Measurements from ENCODE around the gene TBC1D8.

GRCh38 chr2:100960688-100961087 lies 190.5 kb downstream of the TBC1D8 start:
- TF ChIP-seq PTRF (tag; IDR thresholded peaks at IDR 0.05) (no peak), CTCF (IDR thresholded peaks at IDR 0.05 in 2 of 3, conservative IDR thresholded peaks at IDR 0.05 in 1 of 3; ENCODE audit: insufficient read depth in 2 of 3, low read depth in 1 of 3, low read length in 3 of 3) (no peak), BMI1 (IDR thresholded peaks at IDR 0.05; ENCODE audit: low read length) (no peak), YBX1 (IDR thresholded peaks at IDR 0.05) (no peak), EP300 (IDR thresholded peaks at IDR 0.05; ENCODE audit: low read length) (no peak), MAX (CRISPR knock-in tag; IDR thresholded peaks at IDR 0.05) (no peak), EZH2 (IDR thresholded peaks at IDR 0.05; ENCODE audit: borderline replicate concordance, low read depth, low read length) (no peak), TBP (optimal IDR thresholded peaks at IDR 0.05; ENCODE audit: low read depth, low read length) (no peak), ESRRA (IDR thresholded peaks at IDR 0.05; ENCODE audit: borderline replicate concordance, low read depth) (no peak), POLR2AphosphoS5 (IDR thresholded peaks at IDR 0.05; ENCODE audit: control insufficient read depth, insufficient read depth, low read depth, low read length) (no peak), NONO (IDR thresholded peaks at IDR 0.05; ENCODE audit: low read depth in 2 of 2, low read length in 1 of 2) (no peak), MAFG (tag; conservative IDR thresholded peaks at IDR 0.05) (no peak), POLR2B (IDR thresholded peaks at IDR 0.05; ENCODE audit: low read depth, partially characterized antibody) (no peak), NR2C2 (CRISPR knock-in tag; IDR thresholded peaks at IDR 0.05) (no peak), NR2C2 (tag; IDR thresholded peaks at IDR 0.05) (no peak)

Measured in K562 (cell line).